Endothelial cell of umbilical vein (primary cell): ENCODE measurements around the gene CHGA. TPM values are rescaled to one million over a fixed set of nuclear protein-coding genes. Genes with fewer than 3 reads are reported as not detected.

Experiments used
- BruUV-seq: library from RNA; stranded (reverse); fragments of 400-500 nt; replicated peaks from 2 replicates; lab custom pipeline; 2021; lab: Mats Ljungman, UMichigan
- CTCF ChIA-PET: fragments of 300-600, 350-600 bp; sonication (Branson Sonifier 250); formaldehyde crosslinking; loops from one replicate; lab custom pipeline; 2021; ENCODE audit warnings: antibody characterized with exemption, inconsistent platforms; lab: Charles Lee
- POLR2A ChIA-PET: fragments of 300-600, 350-600 bp; sonication (Branson Sonifier 250); formaldehyde crosslinking; loops from one replicate; lab custom pipeline; 2021; ENCODE audit warnings: antibody characterized with exemption, inconsistent platforms; lab: Charles Lee
- DNase-seq: peaks from one replicate; pipeline ENCODE4 v3.0.0-alpha.2; 2011; ENCODE audit warnings: low read depth, low spot score
- FAIRE-seq: peaks from 2 replicates; lab custom pipeline; 2011; peaks lifted over from hg19 to GRCh38; lab: Jason Lieb, UNC
- H2AFZ ChIP-seq: 2 replicates; pipeline ENCODE4 v1.6.0; 2012; ENCODE audit warnings: low read depth, low read length, control low read depth, inconsistent platforms
- H3K27ac ChIP-seq: 2 replicates; pipeline ENCODE4 v1.5.1; 2011; ENCODE audit warnings: low read depth, mild to moderate bottlenecking, control low read depth, low read length, moderate library complexity; ENCODE audit not compliant: insufficient read depth
- H3K27me3 ChIP-seq, 2 experiments: 2 replicates each; pipeline versions ENCODE4 v1.6.0 to v1.6.1; 2011; ENCODE audit warnings: low read length in 2 of 2, mixed read lengths in 1 of 2; ENCODE audit not compliant: control insufficient read depth in 2 of 2, insufficient read depth in 2 of 2
- H3K36me3 ChIP-seq, 2 experiments: 2 replicates in 1 of 2; 3 replicates in 1 of 2; pipeline ENCODE4 v1.5.1; 2011; ENCODE audit warnings: low read length in 2 of 2, mild to moderate bottlenecking in 1 of 2, moderate library complexity in 1 of 2; ENCODE audit not compliant: control insufficient read depth in 2 of 2, insufficient read depth in 2 of 2; ENCODE audit errors: extremely low read depth in 1 of 2
- H3K4me1 ChIP-seq: 3 replicates; pipeline ENCODE4 v1.5.1; 2011; ENCODE audit warnings: mild to moderate bottlenecking, low read length; ENCODE audit not compliant: control insufficient read depth, insufficient read depth; ENCODE audit errors: extremely low read depth
- H3K4me2 ChIP-seq: 2 replicates; pipeline ENCODE4 v1.6.1; 2011; ENCODE audit warnings: low read length, control low read depth, mixed read lengths; ENCODE audit not compliant: insufficient read depth
- H3K4me3 ChIP-seq, 3 experiments: fragments of 200-600 bp in 1 of 3; sonication (generic), shearing (Covaris generic) in 1 of 3; replicated peaks in 1 of 3; 2 replicates each; pipeline ENCODE4 v1.5.1; 2011 to 2016; ENCODE audit warnings: control low read depth in 3 of 3, low read length in 3 of 3, mild to moderate bottlenecking in 2 of 3, inconsistent platforms in 1 of 3, low read depth in 1 of 3, moderate library complexity in 1 of 3; ENCODE audit not compliant: insufficient read depth in 1 of 3
- H3K79me2 ChIP-seq: 2 replicates; pipeline ENCODE4 v1.6.0; 2012; ENCODE audit warnings: low read length, inconsistent platforms; ENCODE audit not compliant: control insufficient read depth, insufficient read depth
- H3K9ac ChIP-seq: replicated peaks from 2 replicates; pipeline ENCODE3; 2011; ENCODE audit warnings: low read length, control low read depth; ENCODE audit not compliant: insufficient read depth; ENCODE audit errors: extremely low read depth
- H3K9me1 ChIP-seq: replicated peaks from 3 replicates; pipeline ENCODE4 v1.6.0; 2011; ENCODE audit warnings: mild to moderate bottlenecking, low read length; ENCODE audit not compliant: control insufficient read depth, insufficient read depth; ENCODE audit errors: extremely low read depth
- H3K9me3 ChIP-seq: replicated peaks from 2 replicates; pipeline ENCODE4 v1.5.1; 2012; ENCODE audit warnings: low read length, inconsistent platforms; ENCODE audit not compliant: control insufficient read depth, insufficient read depth
- H4K20me1 ChIP-seq: replicated peaks from 2 replicates; pipeline ENCODE3; 2011; ENCODE audit warnings: mild to moderate bottlenecking, low read length; ENCODE audit not compliant: control insufficient read depth, insufficient read depth; ENCODE audit errors: extremely low read depth
- CTCF ChIP-seq, 2 donors: IDR thresholded peaks; 1 replicate in 1 of 2; 2 replicates in 1 of 2; pipeline ENCODE4 v1.5.1; 2011; ENCODE audit warnings: low read length in 2 of 2, mild to moderate bottlenecking in 2 of 2, moderate library complexity in 2 of 2, control low read depth in 1 of 2, inconsistent platforms in 1 of 2, low read depth in 1 of 2; ENCODE audit not compliant: insufficient read depth in 1 of 2; ENCODE audit errors: extremely low read depth in 1 of 2
- EZH2 ChIP-seq: IDR thresholded peaks from 2 replicates; pipeline ENCODE4 v1.6.1; 2012; ENCODE audit warnings: borderline replicate concordance, low read depth, mild to moderate bottlenecking, moderate library complexity, low read length, inconsistent platforms; ENCODE audit not compliant: severe bottlenecking
- FOS ChIP-seq: IDR thresholded peaks from 2 replicates; pipeline ENCODE4 v1.6.1; 2011; ENCODE audit warnings: mild to moderate bottlenecking, low read length, moderate library complexity, borderline replicate concordance; ENCODE audit not compliant: insufficient read depth
- GATA2 ChIP-seq: IDR thresholded peaks from 2 replicates; pipeline ENCODE4 v1.7.0; 2011; ENCODE audit warnings: low read depth, mild to moderate bottlenecking, moderate library complexity, mixed read lengths, low read length; ENCODE audit not compliant: insufficient read length, insufficient read depth
- JUN ChIP-seq: IDR thresholded peaks from 2 replicates; pipeline ENCODE4 v1.6.1; 2011; ENCODE audit warnings: borderline replicate concordance, low read depth; ENCODE audit not compliant: insufficient read length, insufficient read depth
- MYC ChIP-seq: IDR thresholded peaks from one replicate; pipeline ENCODE4 v1.6.1; 2011; ENCODE audit warnings: mild to moderate bottlenecking, low read depth, low read length
- POLR2A ChIP-seq: IDR thresholded peaks from 2 replicates; pipeline ENCODE4 v1.6.1; 2012; ENCODE audit warnings: low read depth, mild to moderate bottlenecking, control low read depth, low read length
- POLR2AphosphoS5 ChIP-seq: IDR thresholded peaks from 2 replicates; pipeline ENCODE4 v1.6.1; 2012; ENCODE audit warnings: low read depth, mild to moderate bottlenecking, control low read depth, low read length, moderate library complexity; ENCODE audit not compliant: insufficient read depth
- dilution Hi-C: fragments of 300-500 bp; cut with MboI; formaldehyde crosslinking; loops from one replicate; pipeline ENCODE4 v1.15.0; 2019; ENCODE audit warnings: low sequenced_read_pairs; ENCODE audit not compliant: extremely low pct_ligation_motif_present
- intact Hi-C: fragments of 100-400 bp; cut with micrococcal nuclease; formaldehyde crosslinking; loops from one replicate; pipeline ENCODE4 v1.10.0; 2022
- polyA plus RNA-seq, 4 experiments: library from polyadenylated mRNA; depleted of rRNA in 3 of 4; stranded (reverse) in 3 of 4; unstranded in 1 of 4; fragments of >200 nt; gene quantifications; 2 replicates each; pipeline versions ENCODE4 v1.2.1 to v1.2.3, GENCODE V29; 2011 to 2012; ENCODE audit warnings: missing spikeins in 1 of 4
- total RNA-seq: library from RNA; stranded (reverse); gene quantifications from 2 replicates; pipeline ENCODE4 v1.2.3, GENCODE V29; 2021
- TF ChIP-seq, protein P1 (sequence below): IDR thresholded peaks from 2 replicates; pipeline ENCODE4 v1.6.1; 2011; ENCODE audit not compliant: insufficient read depth, insufficient read length

CHGA gene
- total and polyA plus RNA-seq, 2 donors (not counting 3 experiments of a cell fraction or from before 2014, with no cell fraction given): not detected

GRCh38 chr14:92973261-92973797 is 50.4 kb downstream of the CHGA start:
- no TSS peak for BruUV-seq
- ChIA-PET CTCF (interaction anchor here (1.4 kb wide), 1 partner anchor 159 kb away, joined by 3 read pairs; no protein-coding TSS in a partner anchor), POLR2A (no interaction called here)
- H3K9me3 ChIP-seq: no peaks in the 10 kb centered on the region
- no peak overlapping the region for H2AFZ ChIP-seq
- DNase-seq (peak; percentile 17), FAIRE-seq (no peak)
- H3K27me3 ChIP-seq: no peaks in the 10 kb centered on the region
- intact Hi-C loops (loop anchor here (1.0 to 5.0 kb wide), 2 partner anchors 139 to 166 kb away; no protein-coding TSS in a partner anchor), dilution Hi-C loops (loop anchor here (25.0 kb wide), 1 partner anchor 164 kb away; no protein-coding TSS in a partner anchor)
- H4K20me1 ChIP-seq: no peaks in the 10 kb centered on the region
- TF ChIP-seq POLR2AphosphoS5: no peak
- peak; percentile 50 to 55 for TF ChIP-seq CTCF (IDR thresholded peaks at IDR 0.05; ENCODE audit: extremely low read depth in 1 of 2, insufficient read depth in 1 of 2, low read depth in 1 of 2, low read length in 2 of 2)
- TF ChIP-seq POLR2A: no peak
- no peak overlapping the region for H3K4me2 ChIP-seq
- no peak overlapping the region for H3K9ac ChIP-seq
- no peak overlapping the region for H3K4me3 ChIP-seq
- H3K27ac ChIP-seq: no peak overlapping the region
- no peaks in the 10 kb centered on the region for H3K79me2 ChIP-seq
- H3K4me1 ChIP-seq: no peaks in the 10 kb centered on the region
- no peaks in the 10 kb centered on the region for H3K36me3 ChIP-seq
- no peaks in the 10 kb centered on the region for H3K9me1 ChIP-seq

GRCh38 chr14:92973798-92974372 is 50.9 kb downstream of the CHGA start:
- Histone ChIP-seq H2AFZ (no peak overlapping the region), H3K9ac (no peak overlapping the region), H3K27ac (no peak overlapping the region), H3K27me3 (no peaks in the 10 kb centered on the region), H3K9me1 (no peaks in the 10 kb centered on the region), H3K9me3 (no peaks in the 10 kb centered on the region), H3K4me1 (no peaks in the 10 kb centered on the region), H3K79me2 (no peaks in the 10 kb centered on the region), H4K20me1 (no peaks in the 10 kb centered on the region), H3K4me2 (no peak overlapping the region), H3K36me3 (no peaks in the 10 kb centered on the region), H3K4me3 (no peak overlapping the region)
- ChIA-PET CTCF (interaction anchor here (1.4 kb wide), 1 partner anchor 158 kb away, joined by 3 read pairs; no protein-coding TSS in a partner anchor), POLR2A (no interaction called here)
- intact Hi-C loops: loop anchor here (1.0 to 5.0 kb wide), 2 partner anchors 138 to 165 kb away; no protein-coding TSS in a partner anchor
- no peak for DNase-seq
- dilution Hi-C loops: loop anchor here (25.0 kb wide), 1 partner anchor 163 kb away; no protein-coding TSS in a partner anchor
- no TSS peak for BruUV-seq
- no peak for FAIRE-seq
- TF ChIP-seq POLR2A (no peak), JUN (no peak), MYC (no peak), CTCF (IDR thresholded peaks at IDR 0.05; ENCODE audit: extremely low read depth in 1 of 2, insufficient read depth in 1 of 2, low read depth in 1 of 2, low read length in 2 of 2) (no peak), EZH2 (no peak), GATA2 (no peak), POLR2AphosphoS5 (no peak), FOS (no peak)
- TF ChIP-seq, protein P1, sequence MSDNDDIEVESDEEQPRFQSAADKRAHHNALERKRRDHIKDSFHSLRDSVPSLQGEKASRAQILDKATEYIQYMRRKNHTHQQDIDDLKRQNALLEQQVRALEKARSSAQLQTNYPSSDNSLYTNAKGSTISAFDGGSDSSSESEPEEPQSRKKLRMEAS: no peak
